AG10803 (cell line): ENCODE measurements around the gene OPTC.

ENCODE experiments used
- DNase-seq: peaks from one replicate; pipeline ENCODE4 v3.0.0; 2010; ENCODE audit warnings: low read depth
- H3K4me3 ChIP-seq: 2 replicates; pipeline ENCODE4 v1.5.1; 2011; ENCODE audit warnings: mild to moderate bottlenecking, low read length, control low read depth
- TF ChIP-seq, protein P1 (sequence below): conservative IDR thresholded peaks from 2 replicates; pipeline ENCODE4 v1.5.1; 2011; ENCODE audit warnings: mild to moderate bottlenecking, low read length, control low read depth, inconsistent platforms

OPTC gene

DNA sequence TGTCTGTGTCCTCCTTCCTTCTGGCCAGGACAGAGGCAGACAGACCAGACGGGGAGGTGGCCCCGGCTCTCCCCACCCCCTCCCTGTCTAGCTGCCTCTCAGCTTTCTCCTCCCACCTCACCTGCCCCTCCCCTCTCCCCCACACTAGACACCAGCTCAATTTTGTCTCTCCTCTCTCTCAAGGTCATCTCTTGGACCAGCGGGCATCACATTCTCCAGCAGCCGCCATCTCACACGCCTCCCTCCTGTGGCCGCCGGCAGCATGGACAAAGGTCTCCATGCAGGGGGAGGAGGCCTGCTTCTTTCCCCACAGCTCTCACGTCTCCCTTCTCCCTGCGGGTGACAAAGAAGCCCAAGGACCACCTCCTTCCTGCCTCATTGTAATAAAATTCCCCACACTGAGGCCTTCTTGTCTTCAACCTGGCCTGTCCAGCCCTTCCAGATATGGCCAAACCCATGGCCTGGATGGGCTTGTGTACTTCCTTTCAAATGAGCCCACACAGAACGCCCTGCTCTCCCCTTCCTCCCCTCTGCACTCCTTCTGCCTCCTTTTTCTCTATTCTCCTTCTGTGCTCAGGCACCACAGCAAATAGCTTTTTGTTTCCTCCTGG lies 14.6 kb downstream of the OPTC start:
- DNase-seq = no peak
- TF ChIP-seq, protein P1, sequence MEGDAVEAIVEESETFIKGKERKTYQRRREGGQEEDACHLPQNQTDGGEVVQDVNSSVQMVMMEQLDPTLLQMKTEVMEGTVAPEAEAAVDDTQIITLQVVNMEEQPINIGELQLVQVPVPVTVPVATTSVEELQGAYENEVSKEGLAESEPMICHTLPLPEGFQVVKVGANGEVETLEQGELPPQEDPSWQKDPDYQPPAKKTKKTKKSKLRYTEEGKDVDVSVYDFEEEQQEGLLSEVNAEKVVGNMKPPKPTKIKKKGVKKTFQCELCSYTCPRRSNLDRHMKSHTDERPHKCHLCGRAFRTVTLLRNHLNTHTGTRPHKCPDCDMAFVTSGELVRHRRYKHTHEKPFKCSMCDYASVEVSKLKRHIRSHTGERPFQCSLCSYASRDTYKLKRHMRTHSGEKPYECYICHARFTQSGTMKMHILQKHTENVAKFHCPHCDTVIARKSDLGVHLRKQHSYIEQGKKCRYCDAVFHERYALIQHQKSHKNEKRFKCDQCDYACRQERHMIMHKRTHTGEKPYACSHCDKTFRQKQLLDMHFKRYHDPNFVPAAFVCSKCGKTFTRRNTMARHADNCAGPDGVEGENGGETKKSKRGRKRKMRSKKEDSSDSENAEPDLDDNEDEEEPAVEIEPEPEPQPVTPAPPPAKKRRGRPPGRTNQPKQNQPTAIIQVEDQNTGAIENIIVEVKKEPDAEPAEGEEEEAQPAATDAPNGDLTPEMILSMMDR = no peak
- no peak overlapping the region for H3K4me3 ChIP-seq

DNA sequence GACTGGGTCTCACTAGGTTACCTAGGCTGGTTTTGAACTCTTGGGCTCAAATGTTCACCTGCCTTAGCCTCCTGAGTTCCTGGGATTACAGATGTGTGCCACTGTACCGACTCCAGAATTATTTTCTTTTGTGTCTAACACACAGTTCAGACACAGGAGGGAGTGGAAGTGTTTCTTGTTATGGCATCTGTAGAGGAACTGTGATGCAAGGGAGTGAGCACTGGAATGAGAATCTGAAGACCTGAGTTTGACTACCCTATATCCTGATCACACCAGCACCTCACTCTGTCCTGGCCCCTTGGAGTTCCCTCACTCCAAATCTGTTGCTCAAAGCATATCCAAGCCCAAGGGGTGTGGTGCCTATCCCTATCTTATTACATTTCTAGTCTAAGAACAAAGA lies 15.2 kb downstream of the OPTC start:
- no peak overlapping the region for H3K4me3 ChIP-seq
- DNase-seq = peak; percentile 29
- TF ChIP-seq, protein P1 = peak; percentile 34; the same call in 1 of the 2 replicates

DNA sequence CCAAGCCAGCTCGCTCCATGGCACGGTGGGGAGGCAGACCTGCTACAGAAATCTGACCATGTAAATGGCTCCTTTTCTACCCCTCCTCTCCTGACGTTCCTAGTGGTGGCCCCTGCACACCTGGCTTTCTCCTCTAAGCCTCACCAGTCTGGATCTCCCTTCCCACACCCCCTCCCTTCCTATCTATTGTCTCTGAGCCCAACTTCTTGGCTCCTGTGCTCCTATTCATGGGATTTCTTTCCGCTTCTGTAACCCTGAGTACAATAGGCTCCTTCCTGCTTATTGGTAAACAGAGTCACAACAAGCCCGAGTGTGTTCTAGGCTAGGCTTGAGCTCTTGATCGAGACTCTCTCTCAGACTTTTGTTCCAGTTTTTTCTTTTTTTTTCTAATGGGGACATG lies 17.6 kb downstream of the OPTC start:
- TF ChIP-seq, protein P1 = no peak
- no peak overlapping the region for H3K4me3 ChIP-seq
- DNase-seq = no peak

DNA sequence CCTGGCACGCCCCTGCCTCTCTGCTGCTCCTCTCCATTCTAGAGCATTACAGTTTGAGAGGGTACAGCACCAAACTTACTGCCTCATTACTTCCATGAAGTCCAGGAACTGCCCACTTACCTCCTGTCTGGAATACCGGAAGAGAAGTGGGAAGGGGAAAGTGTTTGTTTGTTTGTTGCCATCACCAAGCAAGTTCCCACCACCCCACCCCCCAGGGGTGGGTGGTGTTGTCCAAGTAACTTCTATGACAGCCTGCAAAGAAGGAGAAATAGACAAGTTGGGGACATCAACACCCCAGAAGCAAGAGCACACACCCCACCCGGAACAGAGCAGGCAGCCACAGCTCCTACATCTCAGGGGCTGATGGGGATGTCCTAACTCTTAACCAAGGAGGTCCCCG lies 18.0 kb downstream of the OPTC start:
- no peak for DNase-seq
- TF ChIP-seq, protein P1 = no peak
- no peak overlapping the region for H3K4me3 ChIP-seq

DNA sequence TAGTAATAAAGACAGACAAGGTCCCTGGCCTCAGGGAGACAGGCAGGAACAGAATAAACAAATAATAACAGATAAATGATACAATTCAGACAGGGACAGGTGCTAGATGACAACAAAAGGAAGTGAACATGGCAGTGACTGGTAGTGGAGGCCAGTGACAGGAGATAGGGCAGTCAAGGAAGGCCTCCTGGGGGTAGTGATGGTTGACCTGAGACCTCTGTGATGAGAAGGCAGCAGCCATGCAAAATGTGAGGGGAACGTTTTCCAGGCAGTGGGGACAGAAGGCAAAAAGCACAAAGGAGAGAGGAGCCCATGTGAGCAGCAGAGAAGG lies 18.5 kb downstream of the OPTC start:
- no peak for DNase-seq
- TF ChIP-seq, protein P1 = no peak
- no peak overlapping the region for H3K4me3 ChIP-seq

DNA sequence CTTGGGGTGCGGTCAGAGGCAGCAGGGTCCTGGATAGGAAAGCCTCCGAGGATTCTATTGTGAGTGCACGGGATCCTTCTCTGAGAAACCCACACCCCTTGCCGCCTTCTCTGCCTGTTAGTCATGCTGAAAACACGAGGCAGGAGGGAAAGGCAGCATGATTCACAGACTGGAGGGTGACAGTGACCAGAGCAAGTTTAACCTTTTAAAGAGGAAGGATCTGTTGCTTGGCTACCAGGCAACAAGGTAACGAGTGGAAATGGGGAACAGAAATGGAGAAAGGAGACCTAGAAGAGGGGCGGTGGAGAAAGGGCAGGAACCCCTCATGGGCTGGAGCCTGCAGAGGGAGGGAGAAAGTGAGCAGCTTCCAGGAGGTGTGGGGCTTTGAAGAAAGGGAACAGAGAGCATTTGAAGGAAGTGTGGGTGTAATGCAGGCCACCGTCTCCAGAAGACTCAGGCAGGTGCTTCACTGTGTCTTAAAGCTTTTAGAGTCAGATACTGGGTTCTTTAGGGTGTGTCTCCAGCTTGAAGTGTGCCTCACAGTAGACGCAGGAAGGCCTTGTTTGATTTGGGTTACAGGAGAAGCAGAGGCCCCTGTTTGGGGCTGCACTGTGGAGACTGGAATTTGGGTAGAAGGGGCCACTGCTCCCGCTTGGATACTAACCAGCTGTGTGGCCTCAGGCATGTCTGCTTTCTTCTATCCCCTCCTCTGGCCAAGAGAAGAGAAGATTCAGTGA lies 19.1 kb downstream of the OPTC start:
- peak overlapping the region; percentile 8; the same call in 1 of the 2 replicates for H3K4me3 ChIP-seq
- DNase-seq = peak; percentile 92
- TF ChIP-seq, protein P1 = no peak

DNA sequence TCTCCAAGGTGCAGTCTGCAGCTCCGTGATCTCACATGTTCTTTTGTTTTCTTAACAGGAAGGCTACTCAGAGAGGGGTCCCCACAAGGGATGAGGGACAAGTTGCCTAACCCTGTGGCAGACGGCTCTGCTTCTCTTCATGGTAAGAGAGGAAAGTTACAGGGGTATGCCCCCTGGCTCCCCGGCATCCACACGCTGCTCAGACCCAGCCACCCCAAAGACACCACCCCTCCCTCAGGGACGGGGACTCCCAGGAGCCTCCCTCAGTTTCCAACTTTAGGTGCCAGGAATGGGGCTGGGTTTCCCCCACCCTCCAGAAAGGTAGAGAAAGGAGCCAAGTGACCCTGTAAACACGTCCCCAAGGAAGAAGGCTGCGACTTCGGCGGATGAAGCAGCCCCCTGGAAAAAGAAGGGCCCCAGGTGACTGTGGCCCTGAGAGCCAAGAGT lies 19.7 kb downstream of the OPTC start:
- H3K4me3 ChIP-seq = no peak overlapping the region
- TF ChIP-seq, protein P1 = no peak
- DNase-seq = no peak
